GM19240 (cell line): ENCODE measurements around the gene ILF2.
"Not testable (repeated sequence)": the region's sequence is repeated elsewhere in the genome, so short reads cannot be mapped to it uniquely, and the experiment has no call there.

ENCODE experiments used
- DNase-seq: peaks from one replicate; pipeline ENCODE4 v3.0.0; 2011; ENCODE audit warnings: low spot score; ENCODE audit not compliant: insufficient read length

The ILF2 gene

DNA sequence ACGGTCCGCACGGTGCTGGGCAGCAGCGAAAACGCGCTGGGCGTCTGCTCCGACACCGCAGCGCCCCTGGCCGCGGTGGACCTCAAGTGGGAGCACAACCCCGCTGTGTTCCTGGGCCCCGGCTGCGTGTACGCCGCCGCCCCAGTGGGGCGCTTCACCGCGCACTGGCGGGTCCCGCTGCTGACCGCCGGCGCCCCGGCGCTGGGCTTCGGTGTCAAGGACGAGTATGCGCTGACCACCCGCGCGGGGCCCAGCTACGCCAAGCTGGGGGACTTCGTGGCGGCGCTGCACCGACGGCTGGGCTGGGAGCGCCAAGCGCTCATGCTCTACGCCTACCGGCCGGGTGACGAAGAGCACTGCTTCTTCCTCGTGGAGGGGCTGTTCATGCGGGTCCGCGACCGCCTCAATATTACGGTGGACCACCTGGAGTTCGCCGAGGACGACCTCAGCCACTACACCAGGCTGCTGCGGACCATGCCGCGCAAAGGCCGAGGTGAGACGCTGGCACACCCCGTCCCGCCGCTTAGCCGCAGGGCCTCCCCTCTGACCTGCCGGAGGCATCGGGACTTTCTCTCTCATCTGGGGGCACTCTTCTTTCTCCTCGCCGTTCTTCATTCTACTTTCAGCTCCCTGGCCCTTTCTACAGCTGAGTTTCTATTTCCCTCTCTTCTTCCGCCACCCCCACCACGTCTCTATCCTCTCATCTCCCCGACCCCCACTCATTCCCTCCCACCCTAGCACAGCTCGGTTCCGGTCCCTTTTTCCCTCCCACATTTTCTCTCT is 8.7 kb upstream of the ILF2 start:
- no peak for DNase-seq

DNA sequence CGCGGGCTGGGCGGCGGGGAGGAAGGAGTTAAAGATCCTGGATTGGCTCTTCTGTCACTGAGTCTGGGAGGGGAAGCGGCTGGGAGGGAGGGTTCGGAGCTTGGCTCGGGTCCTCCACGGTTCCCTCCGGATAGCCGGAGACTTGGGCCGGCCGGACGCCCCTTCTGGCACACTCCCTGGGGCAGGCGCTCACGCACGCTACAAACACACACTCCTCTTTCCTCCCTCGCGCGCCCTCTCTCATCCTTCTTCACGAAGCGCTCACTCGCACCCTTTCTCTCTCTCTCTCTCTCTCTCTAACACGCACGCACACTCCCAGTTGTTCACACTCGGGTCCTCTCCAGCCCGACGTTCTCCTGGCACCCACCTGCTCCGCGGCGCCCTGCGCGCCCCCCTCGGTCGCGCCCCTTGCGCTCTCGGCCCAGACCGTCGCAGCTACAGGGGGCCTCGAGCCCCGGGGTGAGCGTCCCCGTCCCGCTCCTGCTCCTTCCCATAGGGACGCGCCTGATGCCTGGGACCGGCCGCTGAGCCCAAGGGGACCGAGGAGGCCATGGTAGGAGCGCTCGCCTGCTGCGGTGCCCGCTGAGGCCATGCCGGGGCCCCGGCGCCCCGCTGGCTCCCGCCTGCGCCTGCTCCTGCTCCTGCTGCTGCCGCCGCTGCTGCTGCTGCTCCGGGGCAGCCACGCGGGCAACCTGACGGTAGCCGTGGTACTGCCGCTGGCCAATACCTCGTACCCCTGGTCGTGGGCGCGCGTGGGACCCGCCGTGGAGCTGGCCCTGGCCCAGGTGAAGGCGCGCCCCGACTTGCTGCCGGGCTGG is 7.9 kb upstream of the ILF2 start, which contains the start of gene NPR1:
Gene NPR1, plus strand, starts transcription at position 170 of the 818 bp plus-strand sequence. Its CDS starts 421 bp downstream, at position 591.
- no peak for DNase-seq

DNA sequence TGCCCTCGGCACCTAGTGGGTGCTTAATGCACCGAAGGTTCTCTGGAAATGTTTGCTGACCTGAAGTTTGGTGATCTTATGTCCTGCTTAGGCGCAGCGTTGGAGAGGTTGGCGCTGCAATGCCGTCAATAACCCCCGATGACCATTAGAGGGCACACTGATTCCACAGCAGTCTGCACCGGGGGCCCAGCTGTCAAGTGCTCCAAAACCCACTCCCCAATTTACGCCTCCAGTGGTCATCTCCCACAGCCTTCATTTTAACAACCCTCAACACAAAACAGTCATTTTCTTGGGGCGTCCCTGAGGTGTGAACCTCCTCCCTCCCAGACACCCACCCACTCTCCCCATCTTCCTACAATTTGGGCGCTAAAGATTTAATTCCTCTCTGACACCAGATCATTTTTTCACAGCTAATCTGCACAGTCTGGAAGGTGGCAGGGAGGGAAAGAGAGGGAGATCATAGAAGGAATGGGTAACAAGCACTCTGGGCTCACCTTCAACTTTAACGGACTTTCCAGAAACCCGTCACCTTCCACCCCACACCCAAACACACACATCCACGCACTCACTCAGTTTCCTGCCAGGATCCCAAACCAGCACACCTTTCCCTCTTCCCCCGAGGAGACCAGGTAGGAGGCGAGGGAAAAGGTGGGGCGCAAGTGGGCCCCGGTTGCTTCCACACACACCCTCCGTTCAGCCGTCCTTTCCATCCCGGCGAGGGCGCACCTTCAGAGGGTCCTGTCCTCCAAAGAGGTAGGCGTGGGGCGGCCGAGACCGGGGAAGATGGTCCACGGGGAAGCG is 7.1 kb upstream of the ILF2 start:
- DNase-seq, result no peak

DNA sequence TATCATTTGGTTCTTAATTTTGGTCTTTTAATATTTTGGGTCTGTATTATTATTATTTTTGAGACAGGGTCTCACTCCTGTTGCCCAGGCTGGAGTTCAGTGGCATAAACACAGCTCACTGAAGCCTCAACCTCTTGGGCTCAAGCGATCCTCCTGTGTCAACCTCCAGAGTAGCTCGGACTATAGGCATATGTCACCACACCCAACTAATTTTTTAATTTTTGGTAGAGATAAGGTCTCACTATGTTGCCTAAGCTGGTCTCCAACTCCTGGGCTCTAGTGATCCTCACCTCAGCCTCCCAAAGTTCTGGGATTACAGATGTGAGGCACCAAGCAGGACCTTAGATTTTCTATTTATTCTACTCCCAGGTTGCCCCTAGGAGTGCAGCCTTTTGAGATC is 2.7 kb upstream of the ILF2 start:
- DNase-seq, result no peak

DNA sequence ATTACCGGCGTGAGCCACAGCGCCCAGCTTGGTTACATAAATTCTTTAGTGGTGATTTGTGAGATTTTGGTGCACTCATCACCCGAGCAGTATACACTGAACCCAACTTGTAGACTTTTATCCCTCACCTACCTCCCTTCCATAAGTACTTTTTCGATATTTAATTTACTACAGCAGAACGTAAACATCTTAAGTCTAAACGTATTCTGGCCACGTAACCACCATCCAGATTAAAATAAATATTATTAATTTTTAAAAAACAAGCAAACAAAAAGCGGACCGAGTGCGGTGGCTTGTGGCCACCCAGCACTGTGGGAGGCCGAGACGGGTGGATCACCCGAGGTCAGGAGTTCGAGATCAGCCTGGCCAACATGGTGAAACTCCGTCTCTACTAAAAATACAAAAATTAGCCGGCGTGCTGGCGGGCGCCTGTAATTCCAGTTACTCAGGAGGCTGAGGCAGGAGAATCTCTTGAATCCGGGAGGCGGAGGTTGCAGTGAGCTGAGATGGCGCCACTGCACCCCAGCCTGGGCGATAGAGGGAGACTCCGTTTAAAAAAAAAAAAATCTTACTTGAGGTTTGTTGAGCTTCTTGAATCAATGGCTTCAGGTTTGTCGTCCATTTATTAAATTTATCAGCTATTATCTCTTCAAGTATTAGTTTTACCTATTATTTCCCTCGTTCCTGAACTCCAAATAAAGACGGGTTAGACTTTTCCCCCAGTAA is 998 bp upstream of the ILF2 start:
- not testable (repeated sequence) for DNase-seq

DNA sequence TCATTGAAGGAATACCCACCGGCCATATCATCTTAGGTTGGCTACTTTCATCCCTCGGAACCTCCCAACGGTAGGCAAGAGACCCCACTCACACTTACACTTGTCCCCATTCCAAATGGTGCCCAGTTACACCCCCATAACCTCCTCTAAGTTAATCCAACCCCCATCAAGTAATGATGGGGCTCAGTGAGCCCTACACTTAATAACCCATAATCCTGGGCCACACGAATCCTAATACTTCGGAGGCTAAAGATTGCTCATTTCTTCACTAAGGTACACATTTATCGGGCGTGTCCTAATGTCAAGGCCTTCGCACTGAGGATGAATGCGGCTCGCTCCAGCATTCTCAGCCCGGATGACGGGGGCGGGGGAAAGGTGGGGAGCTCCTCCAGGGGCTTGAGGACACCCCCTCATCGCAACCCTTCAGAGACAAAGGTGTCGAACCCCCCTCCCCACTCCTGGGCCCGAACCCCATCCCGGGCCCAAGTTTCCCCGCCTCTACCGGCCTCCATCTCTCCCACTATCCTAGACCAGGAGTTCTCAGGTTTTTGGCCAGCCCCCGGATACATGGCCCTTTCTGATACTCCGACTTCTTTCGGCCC is 435 bp downstream of the ILF2 start:
- no peak for DNase-seq

DNA sequence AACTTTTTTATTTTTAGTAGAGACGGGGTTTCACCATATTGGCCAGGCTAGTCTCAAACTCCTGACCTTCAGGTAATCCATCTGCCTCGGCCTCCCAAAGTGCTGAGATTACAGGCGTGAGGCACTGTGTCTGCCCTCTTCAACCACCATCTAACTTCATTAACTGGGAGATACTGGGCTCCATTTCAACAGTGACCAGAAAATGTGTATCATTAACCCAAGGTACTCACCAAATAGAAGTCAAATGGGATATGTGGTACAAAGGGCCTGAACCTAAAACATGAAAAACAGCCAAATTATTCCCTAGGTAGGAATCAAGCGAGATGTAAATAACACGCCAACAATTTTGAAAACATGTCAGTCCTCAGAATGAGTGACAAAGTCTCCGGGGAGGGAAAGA is 1.2 kb downstream of the ILF2 start:
- no peak for DNase-seq

DNA sequence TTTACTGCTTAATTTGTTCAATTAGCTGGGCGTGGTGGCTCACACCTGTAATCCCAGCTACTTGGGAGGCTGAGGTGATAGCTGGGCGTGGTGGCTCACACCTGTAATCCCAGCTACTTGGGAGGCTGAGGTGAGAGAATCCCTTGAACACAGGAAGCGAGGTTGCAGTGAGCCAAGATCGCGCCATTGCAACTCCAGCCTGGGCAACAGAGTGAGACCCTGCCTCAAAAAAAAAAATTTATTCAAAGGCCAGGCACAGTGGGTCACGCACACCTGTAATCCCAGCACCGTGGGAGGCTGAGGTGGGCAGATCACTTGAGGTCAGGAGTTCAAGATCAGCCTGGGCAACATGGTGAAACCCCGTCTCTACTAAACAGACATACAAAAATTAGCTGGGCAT is 2.1 kb downstream of the ILF2 start:
- DNase-seq, result not testable (repeated sequence)

DNA sequence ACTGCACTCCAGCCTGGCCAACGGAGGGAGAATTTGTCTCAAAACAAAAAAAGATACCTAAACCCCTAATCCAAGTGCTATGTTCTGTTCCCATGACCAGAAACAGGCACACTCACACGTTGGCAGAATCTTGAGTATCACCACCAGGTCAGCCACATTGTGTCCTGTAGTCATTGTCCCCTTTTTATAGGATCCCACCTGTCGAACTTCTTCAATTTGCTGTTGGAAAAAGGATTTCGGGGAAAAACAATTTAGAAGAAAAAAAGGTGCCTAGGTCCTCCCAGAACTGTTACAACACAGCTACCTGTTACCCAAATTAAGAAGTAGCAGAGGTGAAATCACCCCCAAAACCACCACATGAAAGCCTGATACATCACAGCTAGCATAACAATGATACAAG is 3.4 kb downstream of the ILF2 start:
- DNase-seq, result no peak

DNA sequence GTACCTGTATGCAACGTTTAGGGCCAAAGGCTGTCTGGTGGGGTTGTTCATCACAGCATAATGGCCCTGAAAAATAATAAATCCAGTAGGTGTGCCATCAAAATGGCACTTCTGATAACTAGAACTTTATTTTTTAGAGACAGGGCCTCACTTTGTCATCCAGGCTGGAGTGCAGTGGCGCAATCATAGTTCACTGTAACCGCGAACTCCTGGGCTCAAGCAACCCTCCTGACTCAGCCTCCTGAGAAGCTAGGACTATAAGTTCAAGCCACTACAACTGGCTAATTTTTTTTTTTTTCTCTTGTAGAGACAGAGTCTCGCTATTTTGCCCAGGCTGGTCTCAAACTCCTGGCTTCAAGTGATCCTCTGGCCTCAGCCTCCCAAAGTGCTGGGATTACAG is 7.6 kb downstream of the ILF2 start:
- no peak for DNase-seq

DNA sequence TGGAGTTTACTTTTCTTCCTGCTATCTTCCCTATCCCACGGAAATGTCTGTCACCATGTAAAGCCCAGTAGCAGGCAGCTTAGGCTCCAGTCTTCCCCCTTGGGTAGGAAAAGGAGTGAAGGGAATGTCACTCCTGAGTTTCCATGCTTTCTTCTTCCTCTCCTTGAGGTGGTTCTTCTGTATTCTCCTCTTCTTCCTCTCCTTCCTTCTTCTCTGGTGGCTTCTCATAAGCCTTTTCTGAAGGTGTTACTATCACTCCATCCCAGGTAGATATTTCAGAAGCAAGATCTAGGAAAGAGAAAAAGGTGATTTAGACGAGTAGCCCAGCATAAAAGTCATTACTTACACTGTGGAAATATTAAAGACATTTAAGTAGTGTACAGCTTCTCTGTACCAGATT is 8.5 kb downstream of the ILF2 start:
- DNase-seq, result no peak

DNA sequence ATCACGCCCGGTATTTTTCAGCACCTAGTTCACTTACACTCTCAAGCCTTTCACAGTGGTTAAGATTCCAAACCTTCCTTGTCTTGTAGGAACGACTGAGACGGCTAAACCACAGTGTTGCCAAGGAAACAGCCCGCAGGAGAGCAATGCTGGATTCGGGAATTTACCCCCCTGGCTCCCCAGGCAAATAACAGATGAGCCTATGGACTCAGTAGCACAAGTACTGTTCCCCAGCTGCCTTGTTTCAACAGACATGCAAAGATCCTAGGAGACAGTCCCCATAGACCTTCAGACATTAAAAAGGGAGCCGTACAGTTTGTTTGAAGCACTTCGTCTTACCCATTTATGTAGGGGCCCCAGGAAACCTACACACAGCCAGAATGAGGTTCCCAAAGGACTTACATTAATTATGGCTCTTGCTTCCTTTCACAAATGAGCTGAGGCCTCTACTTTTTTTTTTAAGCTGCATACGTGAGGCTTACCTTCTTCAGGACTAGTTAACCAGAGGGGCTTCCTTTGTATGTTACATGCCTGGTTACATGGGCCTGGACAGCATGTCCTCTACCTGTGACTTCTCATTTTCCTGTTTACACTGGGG is 9.6 kb downstream of the ILF2 start:
- DNase-seq, result no peak

DNA sequence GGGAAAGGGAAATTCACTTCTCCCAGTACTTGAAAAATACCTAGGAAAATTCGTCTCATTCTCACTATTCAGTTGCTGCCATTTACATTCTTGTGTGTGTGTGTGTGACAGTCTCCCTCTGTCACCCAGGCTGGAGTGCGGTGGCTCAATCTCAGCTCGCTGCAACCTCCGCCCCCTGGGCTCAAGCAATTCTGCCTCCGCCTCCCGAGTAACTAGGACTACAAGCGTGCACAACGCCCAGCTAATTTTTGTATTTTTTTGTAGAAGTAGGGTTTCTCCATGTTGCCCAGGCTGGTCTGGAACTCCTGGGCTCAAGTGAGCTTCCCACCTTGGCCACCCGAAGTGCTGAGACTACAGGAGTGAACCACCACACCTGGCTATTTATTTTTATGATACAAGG is 11.1 kb downstream of the ILF2 start:
- DNase-seq, result no peak

DNA sequence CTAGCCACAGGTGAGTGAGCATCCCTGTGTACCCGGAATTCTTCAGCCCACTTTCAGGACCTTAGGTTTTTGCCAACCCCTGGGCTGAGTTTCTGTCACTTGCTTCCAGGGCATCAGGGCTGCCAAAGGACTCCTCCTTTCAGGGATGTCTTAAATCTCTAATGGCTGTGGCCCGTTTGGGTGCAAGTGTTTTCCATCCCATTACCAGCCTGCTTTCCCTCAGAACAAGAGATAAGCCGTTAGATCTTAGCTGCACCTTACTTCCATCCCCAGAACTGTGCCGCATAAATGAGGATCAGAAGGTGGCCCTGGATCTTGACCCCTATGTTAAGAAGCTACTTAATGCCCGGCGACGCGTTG is 11.6 kb downstream of the ILF2 start:
- DNase-seq, result no peak

DNA sequence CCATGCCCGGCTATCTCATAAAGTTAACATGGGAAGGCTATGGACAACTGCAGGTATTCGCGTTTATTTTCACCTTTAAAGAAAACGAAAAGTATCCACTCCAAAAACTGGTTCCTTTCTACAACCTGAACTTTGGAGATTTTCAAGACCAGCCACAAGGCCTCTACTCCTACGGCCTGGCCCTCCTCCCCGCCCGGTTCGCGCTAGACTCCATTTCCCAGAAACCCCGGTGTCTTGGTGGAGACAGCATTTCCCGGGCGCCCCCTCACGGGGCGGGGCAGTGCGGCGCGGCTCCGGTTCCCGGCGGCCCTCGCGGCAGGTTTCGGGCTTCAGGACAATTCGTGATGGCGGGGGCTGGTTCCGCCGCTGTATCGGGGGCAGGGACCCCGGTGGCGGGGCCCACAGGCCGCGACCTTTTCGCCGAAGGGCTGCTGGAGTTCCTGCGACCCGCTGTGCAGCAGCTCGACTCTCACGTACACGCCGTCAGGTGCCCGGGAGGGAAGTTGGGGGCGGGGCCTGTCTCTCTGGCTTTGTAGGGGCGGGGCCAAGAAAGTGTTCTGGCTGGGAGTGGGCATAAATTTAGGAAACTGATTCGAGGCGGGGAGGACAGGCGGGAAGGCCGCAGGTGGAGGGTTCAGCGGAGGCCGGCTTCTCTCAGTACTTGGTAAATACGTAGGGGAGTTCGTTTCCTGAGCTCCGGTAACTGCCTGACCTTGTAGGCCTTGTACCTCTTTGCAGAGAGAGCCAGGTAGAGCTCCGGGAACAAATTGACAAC is 12.2 kb downstream of the ILF2 start, which contains the start of gene SNAPIN:
Gene SNAPIN, plus strand, starts transcription at position 304 of the 775 bp plus-strand sequence. Its CDS starts 41 bp downstream, at position 345.
- DNase-seq, result peak; percentile 90

DNA sequence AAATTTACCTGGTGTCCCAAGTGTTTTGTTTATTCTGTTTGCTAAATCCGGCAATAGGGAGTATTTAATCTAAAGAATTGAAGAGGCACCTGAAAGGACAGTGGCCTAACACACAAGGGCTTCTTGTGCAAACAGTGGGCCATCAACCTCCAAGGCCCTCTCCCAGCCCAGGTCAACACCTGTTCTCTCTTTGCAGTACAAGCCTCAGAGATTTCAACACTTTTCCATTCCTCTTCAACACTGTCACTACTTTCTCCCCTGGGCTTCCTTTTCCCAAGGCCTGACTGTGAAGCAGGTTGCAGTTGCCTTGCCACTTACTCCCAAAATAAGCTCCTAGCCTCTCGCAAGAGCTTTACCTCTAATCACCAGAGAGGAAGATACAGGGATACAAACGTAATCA is 15.5 kb downstream of the ILF2 start:
- no peak for DNase-seq

DNA sequence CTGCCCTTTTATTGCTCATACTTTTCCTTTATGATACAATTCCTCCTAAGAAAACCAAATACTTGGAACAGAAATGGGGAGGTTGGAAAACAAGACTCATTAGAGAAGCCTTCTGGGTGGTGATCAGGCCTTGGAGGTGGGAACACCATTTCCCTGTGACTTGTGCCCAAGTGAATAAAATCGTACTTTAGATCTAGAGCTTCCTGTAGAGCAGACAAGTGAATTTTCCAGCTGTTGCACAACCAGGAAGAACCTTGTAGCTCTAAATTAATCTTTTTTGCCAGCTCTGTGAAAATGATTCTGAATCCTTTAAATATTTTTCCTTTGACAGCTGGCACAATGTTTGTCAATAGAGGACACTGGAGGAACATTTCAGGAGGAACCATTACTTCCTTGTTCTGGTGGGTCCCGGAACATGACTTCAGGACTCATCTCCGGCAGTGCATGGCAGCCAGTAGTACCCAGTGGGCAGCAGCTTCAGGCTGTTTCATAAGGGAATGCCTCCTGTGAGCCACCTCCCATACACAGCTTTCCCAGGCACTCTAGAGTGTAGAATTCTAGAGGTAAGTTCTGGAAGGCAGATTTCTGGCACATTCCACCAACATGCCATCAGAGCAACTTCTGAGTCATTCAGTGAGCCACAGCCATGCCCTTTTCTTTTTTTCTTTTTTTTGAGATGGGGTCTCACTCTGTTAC is 17.8 kb downstream of the ILF2 start:
- no peak for DNase-seq

DNA sequence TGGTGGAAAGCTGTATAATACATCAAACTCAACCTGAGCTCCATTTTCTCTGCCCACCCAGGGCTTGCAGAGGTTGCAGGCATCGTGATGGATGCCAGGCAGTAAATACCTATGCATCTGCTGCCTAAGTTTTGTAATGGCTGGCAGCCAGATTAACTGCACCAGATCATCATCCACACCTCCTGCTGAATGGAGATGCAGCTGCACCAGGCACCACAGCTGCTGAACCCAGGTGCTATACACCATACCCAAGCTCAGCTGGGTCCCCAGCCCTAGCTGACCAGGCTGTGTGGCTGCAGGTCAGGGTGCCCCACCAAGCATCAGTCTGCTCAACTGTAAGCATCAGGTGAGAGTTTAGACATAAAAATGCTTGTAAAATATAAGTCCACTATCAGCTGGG is 19.0 kb downstream of the ILF2 start:
- no peak for DNase-seq

DNA sequence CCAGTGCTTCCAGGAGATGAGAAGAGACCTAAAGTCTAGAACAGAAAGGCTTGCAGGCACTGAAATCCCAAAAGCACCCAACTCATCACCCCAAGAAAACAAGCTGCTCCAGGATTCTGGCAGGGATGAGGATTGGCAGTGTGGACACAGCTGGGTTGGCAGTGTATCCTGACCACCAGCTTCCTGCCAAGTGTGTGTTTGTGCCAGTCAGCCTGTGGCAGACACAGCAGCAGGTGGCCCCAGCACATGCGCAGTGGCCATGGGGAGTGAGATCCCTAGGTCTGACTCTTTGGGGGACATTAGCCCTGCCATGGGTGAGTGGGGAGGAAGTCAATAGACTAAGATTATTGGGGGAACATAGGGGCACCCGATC is 20.9 kb downstream of the ILF2 start:
- no peak for DNase-seq
